Esophagus (tissue), 2 donors: ENCODE measurements around the gene DNAI1. TPM values are rescaled to one million over a fixed set of nuclear protein-coding genes. Genes with fewer than 3 reads are reported as not detected.

ENCODE experiments used
- H3K27ac ChIP-seq, 2 donors: one replicate each; pipeline ENCODE4 v1.5.1; 2013; ENCODE audit warnings: low read depth in 2 of 2, mild to moderate bottlenecking in 2 of 2, inconsistent platforms in 1 of 2, low read length in 1 of 2, moderate library complexity in 1 of 2
- H3K27me3 ChIP-seq, 2 donors: one replicate each; pipeline ENCODE4 v1.6.1; 2013; ENCODE audit warnings: low read length in 2 of 2, control low read depth in 1 of 2, mild to moderate bottlenecking in 1 of 2; ENCODE audit not compliant: insufficient read depth in 2 of 2, control insufficient read depth in 1 of 2
- H3K36me3 ChIP-seq, 2 donors: one replicate each; pipeline ENCODE4 v1.6.1; 2013; ENCODE audit warnings: low read length in 1 of 2; ENCODE audit not compliant: control insufficient read depth in 2 of 2, insufficient read depth in 2 of 2
- H3K4me1 ChIP-seq, 2 donors: one replicate each; pipeline ENCODE4 v1.6.1; 2013; ENCODE audit warnings: low read length in 1 of 2; ENCODE audit not compliant: control insufficient read depth in 2 of 2, insufficient read depth in 2 of 2
- H3K4me3 ChIP-seq, 2 donors: one replicate each; pipeline ENCODE4 v1.5.1; 2013; ENCODE audit warnings: low read length in 2 of 2, mild to moderate bottlenecking in 2 of 2, low read depth in 1 of 2, moderate library complexity in 1 of 2
- H3K9me3 ChIP-seq, 2 donors: one replicate each; pipeline ENCODE4 v1.6.1; 2013; ENCODE audit warnings: mild to moderate bottlenecking in 2 of 2, low read depth in 1 of 2, low read length in 1 of 2, moderate library complexity in 1 of 2; ENCODE audit not compliant: control insufficient read depth in 2 of 2, insufficient read depth in 1 of 2
- WGBS, 2 donors: extraction: QIAGEN DNeasy Blood & Tissue Kit; methylation state at CpG; one replicate each; pipeline ENCODE4 v1.1.7; 2013; 5-methylcytosine and 5-hydroxymethylcytosine counted together
- polyA plus RNA-seq, 2 donors: library from polyadenylated mRNA; stranded (reverse); fragments of 200-250 nt; gene quantifications; one replicate each; pipeline ENCODE4 v1.2.3, GENCODE V29; 2013
- donor health status: healthy with polysubstance abuse.
- donor health status: Bipolar disorder and iron deficiency.

Gene DNAI1
- polyA plus RNA-seq, 2 donors, result not detected

GRCh38 chr9:34558364-34558763 lies 99.8 kb downstream of the DNAI1 start:
- Histone ChIP-seq H3K9me3 (peaks cover 0 to 3% of the 10 kb centered on the region in 2 donors), H3K36me3 (no peaks in the 10 kb centered on the region), H3K27me3 (no peaks in the 10 kb centered on the region), H3K4me1 (peaks cover 0 to 3% of the 10 kb centered on the region in 2 donors), H3K4me3 (no peak overlapping the region), H3K27ac (no peak overlapping the region)
- WGBS, 2 donors, result 84 to 89% methylated on average over 9 of the region's 9 CpGs

DNA sequence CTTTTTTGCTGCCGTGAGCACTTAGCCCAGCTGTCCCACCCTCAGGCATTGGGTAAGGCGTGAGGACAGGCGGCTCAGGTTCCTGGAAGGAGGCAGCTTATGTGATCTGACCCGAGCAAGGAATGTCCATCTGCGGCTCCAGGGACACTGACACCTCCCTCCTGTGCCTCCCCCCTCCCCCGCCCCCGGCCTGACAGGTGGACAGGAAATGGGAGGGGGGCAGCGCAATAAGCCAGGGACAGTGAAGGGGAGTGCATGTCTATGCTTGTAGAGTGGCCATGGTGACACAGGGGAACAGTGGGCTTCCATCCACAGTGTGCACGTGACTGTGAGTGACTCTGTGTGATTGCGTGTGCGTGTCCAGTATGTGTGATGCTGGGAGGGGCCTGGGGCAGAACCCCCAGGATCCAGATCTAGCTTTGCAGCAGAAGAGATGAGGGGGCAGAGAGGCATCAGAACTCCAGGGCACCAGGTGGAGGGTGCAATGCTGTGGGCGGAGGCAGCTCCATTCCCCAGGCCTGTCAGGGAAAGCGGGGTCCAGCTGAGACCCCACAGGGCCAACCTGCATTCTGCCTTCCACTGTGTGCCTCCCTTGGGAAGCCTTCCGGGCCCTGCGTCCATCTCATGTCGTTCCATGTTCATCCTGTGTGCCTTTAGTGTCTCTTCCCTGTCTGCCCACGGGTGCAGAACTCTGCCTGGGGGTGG lies 100.5 kb downstream of the DNAI1 start:
- no peaks in the 10 kb centered on the region for H3K36me3 ChIP-seq
- WGBS, 2 donors, result 43 to 46% methylated on average over 17 of the region's 17 CpGs
- H3K27ac ChIP-seq, result no peak overlapping the region
- H3K4me3 ChIP-seq, result no peak overlapping the region
- H3K27me3 ChIP-seq, result no peaks in the 10 kb centered on the region
- H3K9me3 ChIP-seq, result peaks cover 0 to 3% of the 10 kb centered on the region in 2 donors
- peaks cover 0 to 3% of the 10 kb centered on the region in 2 donors for H3K4me1 ChIP-seq

DNA sequence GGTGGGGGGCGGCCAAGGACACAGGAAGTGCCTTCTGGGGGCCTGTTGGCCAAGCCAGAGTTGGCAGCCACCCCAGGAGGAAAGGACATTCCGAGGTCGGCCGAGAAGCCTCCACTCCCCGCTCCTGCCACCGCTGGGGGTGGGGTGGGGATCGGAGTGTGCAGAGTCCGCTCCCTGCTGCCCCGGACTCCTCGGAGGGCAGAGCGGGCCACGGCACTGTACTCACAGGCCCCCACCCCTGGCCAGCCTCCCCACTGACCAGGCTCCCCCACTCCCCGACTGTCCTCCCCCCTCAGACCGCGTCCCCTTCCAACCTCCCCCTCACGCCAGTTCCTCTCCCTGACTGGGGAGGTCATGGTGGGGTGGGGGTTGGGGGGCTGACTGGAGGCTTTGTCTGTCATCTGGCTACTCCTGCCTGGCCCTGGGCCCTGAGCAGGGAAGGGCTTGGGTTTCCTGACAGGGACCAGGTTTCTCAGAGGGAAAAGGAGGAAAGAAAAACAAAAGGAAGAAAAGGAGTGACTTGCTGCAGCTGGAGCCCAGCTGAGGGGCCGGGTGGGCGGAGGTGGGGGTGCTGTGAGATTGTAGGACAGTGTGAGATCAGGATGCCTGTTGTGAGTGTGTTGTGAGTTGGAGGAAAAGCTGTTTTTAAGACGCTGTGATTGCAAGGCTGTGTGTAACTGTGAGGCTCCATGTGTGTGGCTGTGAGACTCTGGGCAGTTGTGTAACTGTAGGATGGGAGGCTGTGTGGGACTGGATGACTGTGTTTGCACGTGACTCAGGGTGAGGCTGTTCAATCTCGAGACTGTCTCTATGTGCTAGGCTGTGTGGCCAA lies 101.2 kb downstream of the DNAI1 start:
- peaks cover 0 to 3% of the 10 kb centered on the region in 2 donors for H3K4me1 ChIP-seq

GRCh38 chr9:34560599-34561214 lies 102.1 kb downstream of the DNAI1 start:
- H3K27ac ChIP-seq, result no peak overlapping the region
- peaks cover 0 to 3% of the 10 kb centered on the region in 2 donors for H3K4me1 ChIP-seq
- H3K9me3 ChIP-seq, result peaks cover 0 to 3% of the 10 kb centered on the region in 2 donors
- 67 to 71% methylated on average over 21 of the region's 21 CpGs for WGBS, 2 donors
- no peak overlapping the region for H3K4me3 ChIP-seq
- H3K27me3 ChIP-seq, result peaks cover 0 to 2% of the 10 kb centered on the region in 2 donors
- no peaks in the 10 kb centered on the region for H3K36me3 ChIP-seq

More for the DNA sequence above, 101.2 kb downstream of the DNAI1 start:
- H3K4me3 ChIP-seq, result no peak overlapping the region
- H3K27me3 ChIP-seq, result no peaks in the 10 kb centered on the region
- no peaks in the 10 kb centered on the region for H3K36me3 ChIP-seq
- WGBS, 2 donors, result 21% methylated on average over 11 to 21 of the region's 21 CpGs
- H3K9me3 ChIP-seq, result peaks cover 0 to 3% of the 10 kb centered on the region in 2 donors
- no peak overlapping the region for H3K27ac ChIP-seq

GRCh38 chr9:34562135-34562745 lies 103.6 kb downstream of the DNAI1 start:
- WGBS, 2 donors, result 81 to 86% methylated on average over 7 of the region's 7 CpGs
- H3K4me3 ChIP-seq, result no peak overlapping the region
- H3K27ac ChIP-seq, result no peak overlapping the region
- no peaks in the 10 kb centered on the region for H3K36me3 ChIP-seq
- H3K4me1 ChIP-seq, result peaks cover 0 to 3% of the 10 kb centered on the region in 2 donors
- peaks cover 0 to 3% of the 10 kb centered on the region in 2 donors for H3K9me3 ChIP-seq
- peaks cover 0 to 2% of the 10 kb centered on the region in 2 donors for H3K27me3 ChIP-seq

DNA sequence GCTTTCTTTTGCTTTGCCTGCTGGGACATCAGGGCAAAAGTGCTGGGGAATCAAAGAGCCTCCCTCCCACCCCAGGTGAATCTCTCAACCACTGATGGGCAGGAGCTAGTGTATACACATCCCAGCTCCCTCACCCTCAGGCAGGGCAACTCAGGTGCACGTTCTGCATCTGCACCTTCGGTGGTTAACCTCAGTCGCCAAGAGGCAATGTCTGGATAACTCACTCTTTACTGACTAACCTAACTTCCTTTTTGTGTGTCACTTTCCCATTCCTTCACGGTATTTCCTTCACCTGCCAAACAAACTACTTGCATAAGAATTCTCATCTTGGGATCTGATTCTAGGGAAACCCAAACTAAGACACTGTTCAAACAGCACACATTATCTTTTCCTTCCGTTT lies 104.7 kb downstream of the DNAI1 start:
- H3K36me3 ChIP-seq, result no peaks in the 10 kb centered on the region
- H3K27me3 ChIP-seq, result peaks cover 0 to 2% of the 10 kb centered on the region in 2 donors
- 63 to 67% methylated on average over 5 of the region's 5 CpGs for WGBS, 2 donors
- H3K4me1 ChIP-seq, result peaks cover 0 to 3% of the 10 kb centered on the region in 2 donors
- H3K9me3 ChIP-seq, result peaks cover 0 to 3% of the 10 kb centered on the region in 2 donors
- no peak overlapping the region for H3K4me3 ChIP-seq
- H3K27ac ChIP-seq, result no peak overlapping the region

- 90 to 92% methylated on average over 16 of the region's 16 CpGs for WGBS, 2 donors
- H3K4me1 ChIP-seq, result peaks cover 0 to 3% of the 10 kb centered on the region in 2 donors
- no peak overlapping the region for H3K27ac ChIP-seq
- peaks cover 0 to 3% of the 10 kb centered on the region in 2 donors for H3K9me3 ChIP-seq
- no peak overlapping the region for H3K4me3 ChIP-seq
- H3K36me3 ChIP-seq, result no peaks in the 10 kb centered on the region
- H3K27me3 ChIP-seq, result peaks cover 0 to 2% of the 10 kb centered on the region in 2 donors
Measured at GRCh38 chr9:34564617-34565016, 106.0 kb downstream of the DNAI1 start.

- WGBS, 2 donors, result 75 to 85% methylated on average over 7 to 8 of the region's 8 CpGs
- H3K27me3 ChIP-seq, result peaks cover 0 to 2% of the 10 kb centered on the region in 2 donors
Measured at GRCh38 chr9:34565856-34566255, 107.3 kb downstream of the DNAI1 start.

GRCh38 chr9:34566322-34566721 lies 107.7 kb downstream of the DNAI1 start:
- H3K27me3 ChIP-seq, result peaks cover 0 to 2% of the 10 kb centered on the region in 2 donors
- WGBS, 2 donors, result 75 to 88% methylated on average over 8 of the region's 8 CpGs
- no peak overlapping the region for H3K4me3 ChIP-seq
- peaks cover 0 to 3% of the 10 kb centered on the region in 2 donors for H3K9me3 ChIP-seq
- H3K36me3 ChIP-seq, result no peaks in the 10 kb centered on the region
- no peaks in the 10 kb centered on the region for H3K4me1 ChIP-seq
- no peak overlapping the region for H3K27ac ChIP-seq

More at GRCh38 chr9:34565856-34566255, 107.3 kb downstream of the DNAI1 start:
- H3K27ac ChIP-seq, result no peak overlapping the region
- H3K36me3 ChIP-seq, result no peaks in the 10 kb centered on the region
- H3K4me3 ChIP-seq, result no peak overlapping the region
- no peaks in the 10 kb centered on the region for H3K4me1 ChIP-seq
- H3K9me3 ChIP-seq, result peaks cover 0 to 3% of the 10 kb centered on the region in 2 donors
